Measurements from ENCODE around the gene HES3. TPM values are rescaled to one million over a fixed set of nuclear protein-coding genes. Genes with fewer than 3 reads are reported as not detected.

The HES3 gene
- total RNA-seq = not detected in 2 replicates
- not detected for total RNA-seq (2013)
- not detected in 2 replicates for polyA plus RNA-seq
- polyA minus RNA-seq = not detected in 2 replicates

- ATAC-seq (ENCODE audit: low read depth) (no peak), DNase-seq (no peak)
- H3K4me3 Mint-ChIP-seq = no peak within 1 kb of the TSS
- no peaks in the 10 kb centered on the region for H3K36me3 ChIP-seq (replicated peaks in 1 of 2; ENCODE audit: control extremely low read depth in 1 of 2, control insufficient read depth in 1 of 2, extremely low read depth in 1 of 2, insufficient read depth in 2 of 2, low read length in 1 of 2)
- H4K20me1 ChIP-seq (ENCODE audit: control insufficient read depth, insufficient read depth, low read length, poor library complexity, severe bottlenecking) = peaks cover 6% of the 10 kb centered on the region
- TF ChIP-seq EZH2 (IDR thresholded peaks at IDR 0.05; ENCODE audit: borderline replicate concordance, insufficient read depth, low read depth, low read length, poor library complexity, severe bottlenecking) (no peak), CTCF (IDR thresholded peaks at IDR 0.05) (no peak)
- no peak within 1 kb of the TSS for H3K9ac ChIP-seq (ENCODE audit: low read length)
- intact Hi-C loops (cut with micrococcal nuclease) = no loop called here
- H3K9me3 Mint-ChIP-seq (ENCODE audit: insufficient read depth) = no peaks in the 10 kb centered on the region
- ChIA-PET CTCF (interaction anchor here (1.0 to 4.7 kb wide), 2 partner anchors 160 to 194 kb away, joined by 4 to 51 read pairs; no protein-coding TSS in a partner anchor), POLR2A (interaction anchor here (0.7 kb wide), 1 partner anchor 27 kb away, joined by 5 read pairs; no protein-coding TSS in a partner anchor)
- H3K4me1 ChIP-seq (ENCODE audit: control insufficient read depth in 2 of 2, insufficient read depth in 2 of 2, low read length in 2 of 2) = peaks cover 32 to 33% of the 10 kb centered on the region in 2 donors
- WGBS (ENCODE audit: insufficient coverage) = 10% methylated on average over 16 of the region's 16 CpGs
- H2AFZ ChIP-seq (ENCODE audit: insufficient read depth, low read depth, low read length, poor library complexity, severe bottlenecking) = no peak within 1 kb of the TSS
- H3K27ac ChIP-seq (ENCODE audit: low read length in 2 of 2) = no peak within 1 kb of the TSS
- peak within 1 kb of the TSS; percentile 15 for H3K27ac Mint-ChIP-seq
- peaks cover 0 to 34% (median 0%) of the 10 kb centered on the region in 3 donors for H3K9me3 ChIP-seq (ENCODE audit: control extremely low read depth in 1 of 3, control insufficient read depth in 2 of 3, insufficient read depth in 1 of 3, low read length in 2 of 3)
- H3K27me3 ChIP-seq (replicated peaks in 1 of 4; ENCODE audit: control extremely low read depth in 1 of 4, control insufficient read depth in 3 of 4, insufficient read depth in 4 of 4, low read length in 3 of 4) = peaks cover 0 to 88% (median 49%) of the 10 kb centered on the region in 4 experiments
- no peak within 1 kb of the TSS for H3K4me3 ChIP-seq (ENCODE audit: control extremely low read depth in 1 of 5, extremely low read depth in 1 of 5, insufficient read depth in 1 of 5, low read depth in 2 of 5, low read length in 4 of 5)
- H3K27me3 Mint-ChIP-seq = peaks cover 45% of the 10 kb centered on the region
- H3K79me2 ChIP-seq (ENCODE audit: control insufficient read depth, insufficient read depth, low read length) = no peaks in the 10 kb centered on the region
- H3K4me1 Mint-ChIP-seq = peaks cover 17% of the 10 kb centered on the region
- H3K4me2 ChIP-seq (replicated peaks; ENCODE audit: low read depth, low read length, poor library complexity, severe bottlenecking) = peak within 1 kb of the TSS; percentile 54
Measured at GRCh38 chr1:6243993-6244392, at the start of gene HES3. TSS of gene HES3 (plus strand) at chr1:6244179. CDS start at chr1:6244366, 187 bp downstream.

DNA sequence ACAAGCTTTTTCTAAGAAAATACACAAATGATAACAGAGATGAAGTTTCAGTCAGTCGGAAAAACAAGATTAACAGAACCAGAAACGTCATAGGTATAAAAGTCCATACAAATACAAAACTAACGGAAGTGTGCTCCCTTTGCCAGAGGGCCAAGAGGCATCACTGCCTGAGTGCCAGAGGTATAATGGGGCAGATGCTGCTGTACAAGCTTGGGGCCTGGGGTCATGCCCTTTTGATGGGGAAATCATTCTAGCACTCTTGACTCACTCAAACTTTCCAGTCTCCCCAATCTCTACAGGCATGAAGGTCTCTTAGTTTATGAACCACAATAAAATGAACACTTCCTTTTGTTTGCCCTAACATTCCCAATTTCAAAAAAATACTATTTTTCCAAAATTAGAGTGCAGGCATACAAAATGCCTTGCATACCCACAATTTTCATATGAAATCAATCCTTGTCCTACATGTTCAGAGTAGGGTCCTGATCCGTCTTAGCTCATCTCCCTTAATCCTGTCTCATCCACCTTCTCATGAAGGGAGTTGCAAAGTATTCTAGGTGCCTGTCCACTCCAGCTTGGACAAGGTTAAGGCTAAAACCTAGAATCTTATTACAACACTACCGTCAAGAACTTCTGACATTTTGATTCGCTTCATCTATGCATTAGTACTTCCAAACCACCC lies 46.1 kb upstream of the HES3 start:
- Histone ChIP-seq H3K4me2 (replicated peaks; ENCODE audit: low read depth, low read length, poor library complexity, severe bottlenecking) (peak overlapping the region; percentile 92), H3K4me1 (ENCODE audit: control insufficient read depth in 2 of 2, insufficient read depth in 2 of 2, low read length in 2 of 2) (peaks cover 23 to 24% of the 10 kb centered on the region in 2 donors), H3K27me3 (replicated peaks in 1 of 4; ENCODE audit: control extremely low read depth in 1 of 4, control insufficient read depth in 3 of 4, insufficient read depth in 4 of 4, low read length in 3 of 4) (no peaks in the 10 kb centered on the region), H3K36me3 (replicated peaks in 1 of 2; ENCODE audit: control extremely low read depth in 1 of 2, control insufficient read depth in 1 of 2, extremely low read depth in 1 of 2, insufficient read depth in 2 of 2, low read length in 1 of 2) (peaks cover 0 to 38% of the 10 kb centered on the region in 2 experiments), H3K79me2 (ENCODE audit: control insufficient read depth, insufficient read depth, low read length) (peaks cover 79% of the 10 kb centered on the region), H3K27ac (ENCODE audit: low read length in 2 of 2) (peak overlapping the region in 1 of 2 donors; percentile 83), H4K20me1 (ENCODE audit: control insufficient read depth, insufficient read depth, low read length, poor library complexity, severe bottlenecking) (peaks cover 61% of the 10 kb centered on the region), H3K4me3 (ENCODE audit: control extremely low read depth in 1 of 5, extremely low read depth in 1 of 5, insufficient read depth in 1 of 5, low read depth in 2 of 5, low read length in 4 of 5) (peak overlapping the region in 3 of 5 experiments; percentile 78 to 99 (median 89)), H3K9ac (ENCODE audit: low read length) (peak overlapping the region; percentile 93), H2AFZ (ENCODE audit: insufficient read depth, low read depth, low read length, poor library complexity, severe bottlenecking) (no peak overlapping the region), H3K9me3 (ENCODE audit: control extremely low read depth in 1 of 3, control insufficient read depth in 2 of 3, insufficient read depth in 1 of 3, low read length in 2 of 3) (peaks cover 0 to 4% (median 0%) of the 10 kb centered on the region in 3 donors)
- Mint-ChIP-seq H3K9me3 (ENCODE audit: insufficient read depth) (no peaks in the 10 kb centered on the region), H3K27ac (peak overlapping the region; percentile 76), H3K27me3 (no peaks in the 10 kb centered on the region), H3K4me1 (peaks cover 39% of the 10 kb centered on the region), H3K4me3 (peak overlapping the region; percentile 90)
- WGBS (ENCODE audit: insufficient coverage) = 70% methylated on average over 3 of the region's 6 CpGs
- ChIA-PET POLR2A (no interaction called here), CTCF (interaction anchor here (0.6 kb wide), 1 partner anchor 42 kb away, joined by 3 read pairs; no protein-coding TSS in a partner anchor)
- intact Hi-C loops (cut with micrococcal nuclease) = loop anchor here (5.0 to 10.0 kb wide), 2 partner anchors 504 to 587 kb away; partner anchors contain the start of genes CAMTA1 and DNAJC11
- DNase-seq (no peak), ATAC-seq (ENCODE audit: low read depth) (no peak)
- TF ChIP-seq EZH2 (IDR thresholded peaks at IDR 0.05; ENCODE audit: borderline replicate concordance, insufficient read depth, low read depth, low read length, poor library complexity, severe bottlenecking) = no peak
- TF ChIP-seq CTCF (IDR thresholded peaks at IDR 0.05) = no peak
